K562 (cell line): ENCODE results near the gene GPRIN3. TPM values are rescaled to one million over a fixed set of nuclear protein-coding genes. Genes with fewer than 3 reads are reported as not detected.

Source experiments
- CC2D1A ChIP-seq: fragments of 450-650 bp; IDR thresholded peaks from 2 replicates; pipeline ENCODE4 v1.6.1; 2017; ENCODE audit warnings: mild to moderate bottlenecking
- GATA2 ChIP-seq: sonication (generic); formaldehyde crosslinking; IDR thresholded peaks from 2 replicates; pipeline ENCODE4 v1.4.0; 2020; ENCODE audit warnings: mild to moderate bottlenecking, missing genetic modification reagents
- HIVEP1 ChIP-seq: fragments of 250-450 bp; sonication (Bioruptor Pico); IDR thresholded peaks from 2 replicates; pipeline ENCODE4 v1.4.0; 2020; ENCODE audit warnings: mild to moderate bottlenecking
- HMBOX1 ChIP-seq: sonication (generic); IDR thresholded peaks from 2 replicates; pipeline ENCODE4 v1.6.1; 2016
- HSF4 ChIP-seq: fragments of 250-450 bp; sonication (Bioruptor Pico); IDR thresholded peaks from 2 replicates; pipeline ENCODE4 v2.1.2; 2022; ENCODE audit warnings: mild to moderate bottlenecking, moderate library complexity, borderline replicate concordance
- KLF10 ChIP-seq: fragments of 250-450 bp; sonication (Bioruptor Pico); IDR thresholded peaks from 2 replicates; pipeline ENCODE4 v1.6.1; 2021; ENCODE audit warnings: matching md5 sums
- NFIC ChIP-seq: fragments of 450-650 bp; IDR thresholded peaks from 2 replicates; pipeline ENCODE4 v1.6.1; 2017; ENCODE audit warnings: mild to moderate bottlenecking, inconsistent platforms
- PKNOX1 ChIP-seq: fragments of 450-650 bp; IDR thresholded peaks from 2 replicates; pipeline ENCODE4 v1.6.1; 2016
- POLR2B ChIP-seq: fragments of 450-650 bp; IDR thresholded peaks from 2 replicates; pipeline ENCODE4 v1.6.1; 2018; ENCODE audit warnings: low read depth; ENCODE audit not compliant: partially characterized antibody
- RAD21 ChIP-seq, 2 experiments: fragments of 250-450 bp in 1 of 2; fragments of 450-650 bp in 1 of 2; sonication (Bioruptor Pico) in 1 of 2; formaldehyde crosslinking in 1 of 2; IDR thresholded peaks in 1 of 2; conservative IDR thresholded peaks in 1 of 2; 2 replicates each; pipeline versions ENCODE4 v1.4.0 to v1.8.0; 2020 to 2022; ENCODE audit warnings: mild to moderate bottlenecking in 2 of 2, moderate library complexity in 1 of 2
- SMARCA4 ChIP-seq: fragments of 450-650 bp; IDR thresholded peaks from 2 replicates; pipeline ENCODE4 v1.6.1; 2016
- WHSC1 ChIP-seq: IDR thresholded peaks from one replicate; pipeline ENCODE4 v1.6.1; 2012; ENCODE audit warnings: low read length, control low read depth, inconsistent platforms
- ZC3H8 ChIP-seq: fragments of 450-650 bp; IDR thresholded peaks from 2 replicates; pipeline ENCODE4 v1.6.1; 2017
- ZNF324 ChIP-seq: fragments of 250-450 bp; sonication (Bioruptor Pico); IDR thresholded peaks from 2 replicates; pipeline ENCODE4 v1.4.0; 2020; ENCODE audit warnings: mild to moderate bottlenecking
- ZNF830 ChIP-seq: fragments of 250-450 bp; sonication (Bioruptor Pico); IDR thresholded peaks from 2 replicates; pipeline ENCODE4 v1.5.0; 2021; ENCODE audit warnings: mild to moderate bottlenecking
- polyA plus RNA-seq, 8 experiments: library from polyadenylated mRNA; depleted of rRNA in 4 of 8; stranded (reverse) in 5 of 8; unstranded in 3 of 8; fragments of >200 nt; fragmentation: Nextera tagmentation in 2 of 8; fragmentation: Illumina TruSeq in 1 of 8; extraction: Ambion mirVana in 2 of 8; extraction: Trizol in 1 of 8; gene quantifications; 2 replicates each; pipeline versions ENCODE4 v1.2.1 to v1.2.3, GENCODE V29; 2011 to 2014; ENCODE audit warnings: inconsistent platforms in 1 of 8, missing spikeins in 1 of 8
- total RNA-seq, 7 experiments: library from RNA; depleted of rRNA in 6 of 7; stranded (reverse); fragments of >200 nt in 6 of 7; fragmentation: Illumina TruSeq in 2 of 7; extraction: Trizol in 2 of 7; gene quantifications; 2 replicates each; pipeline versions ENCODE4 v1.2.1 to v1.2.3, GENCODE V29; 2011 to 2021; ENCODE audit warnings: low replicate concordance in 1 of 7
- TF ChIP-seq, protein P1 (sequence below), 2 experiments: fragments of 450-650 bp; formaldehyde crosslinking in 1 of 2; IDR thresholded peaks; 2 replicates each; pipeline versions ENCODE4 v1.4.0 to v1.6.1; 2014 to 2020; ENCODE audit warnings: mild to moderate bottlenecking in 2 of 2, borderline replicate concordance in 1 of 2, low read depth in 1 of 2
- TF ChIP-seq, protein P2 (sequence below): fragments of 450-650 bp; formaldehyde crosslinking; conservative IDR thresholded peaks from 2 replicates; pipeline ENCODE4 v1.4.0; 2022; ENCODE audit warnings: mild to moderate bottlenecking, missing genetic modification characterization

Gene GPRIN3
- total and polyA plus RNA-seq, 9 of the 15 experiments (the other 6 are each of a cell fraction or from before 2014, with no cell fraction given) = 0.02 TPM; not detected in 8

DNA sequence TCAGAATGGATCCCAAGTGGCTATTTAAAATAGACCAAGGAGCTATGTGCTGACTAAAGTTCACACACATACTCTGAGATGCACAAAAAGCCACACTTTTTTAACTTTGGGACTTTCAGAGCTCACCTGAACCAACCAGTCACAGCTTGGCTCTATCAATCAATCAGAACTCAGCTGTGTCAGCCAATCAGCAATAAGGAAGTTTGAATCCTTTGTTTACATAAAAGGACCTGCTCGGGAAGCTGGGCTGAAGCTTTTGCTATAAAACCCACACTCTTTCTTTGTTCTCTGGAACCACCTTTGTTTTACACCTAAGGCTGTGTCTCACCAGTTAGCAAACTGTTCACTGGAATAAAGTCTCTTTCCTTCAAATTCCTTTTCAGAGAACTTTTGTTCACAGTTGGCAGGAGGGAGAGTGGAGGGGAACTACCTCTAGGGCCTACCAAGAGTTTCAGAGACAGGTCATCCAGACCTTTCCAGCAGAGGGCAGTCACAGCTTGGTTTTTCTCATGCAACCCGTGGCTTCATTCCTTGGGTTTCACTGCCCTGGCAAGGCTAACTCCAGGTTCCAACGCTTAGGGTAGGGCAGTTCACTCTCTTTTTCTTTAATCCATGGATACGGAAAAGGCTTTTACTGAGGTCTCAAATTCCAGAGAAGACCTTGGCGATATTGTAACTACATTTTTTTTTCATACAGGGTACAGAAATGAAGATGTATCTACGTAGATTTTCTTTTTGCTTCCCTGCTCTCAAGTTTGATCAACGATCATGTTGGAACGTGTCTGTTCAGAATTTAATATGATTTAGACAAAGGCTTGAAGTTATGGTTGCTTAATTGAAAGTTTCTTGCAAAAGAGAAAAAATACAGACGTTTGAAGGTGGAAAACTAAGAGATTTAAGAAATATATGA is 80.7 kb downstream of the GPRIN3 start (continued):
- TF ChIP-seq, protein P1, sequence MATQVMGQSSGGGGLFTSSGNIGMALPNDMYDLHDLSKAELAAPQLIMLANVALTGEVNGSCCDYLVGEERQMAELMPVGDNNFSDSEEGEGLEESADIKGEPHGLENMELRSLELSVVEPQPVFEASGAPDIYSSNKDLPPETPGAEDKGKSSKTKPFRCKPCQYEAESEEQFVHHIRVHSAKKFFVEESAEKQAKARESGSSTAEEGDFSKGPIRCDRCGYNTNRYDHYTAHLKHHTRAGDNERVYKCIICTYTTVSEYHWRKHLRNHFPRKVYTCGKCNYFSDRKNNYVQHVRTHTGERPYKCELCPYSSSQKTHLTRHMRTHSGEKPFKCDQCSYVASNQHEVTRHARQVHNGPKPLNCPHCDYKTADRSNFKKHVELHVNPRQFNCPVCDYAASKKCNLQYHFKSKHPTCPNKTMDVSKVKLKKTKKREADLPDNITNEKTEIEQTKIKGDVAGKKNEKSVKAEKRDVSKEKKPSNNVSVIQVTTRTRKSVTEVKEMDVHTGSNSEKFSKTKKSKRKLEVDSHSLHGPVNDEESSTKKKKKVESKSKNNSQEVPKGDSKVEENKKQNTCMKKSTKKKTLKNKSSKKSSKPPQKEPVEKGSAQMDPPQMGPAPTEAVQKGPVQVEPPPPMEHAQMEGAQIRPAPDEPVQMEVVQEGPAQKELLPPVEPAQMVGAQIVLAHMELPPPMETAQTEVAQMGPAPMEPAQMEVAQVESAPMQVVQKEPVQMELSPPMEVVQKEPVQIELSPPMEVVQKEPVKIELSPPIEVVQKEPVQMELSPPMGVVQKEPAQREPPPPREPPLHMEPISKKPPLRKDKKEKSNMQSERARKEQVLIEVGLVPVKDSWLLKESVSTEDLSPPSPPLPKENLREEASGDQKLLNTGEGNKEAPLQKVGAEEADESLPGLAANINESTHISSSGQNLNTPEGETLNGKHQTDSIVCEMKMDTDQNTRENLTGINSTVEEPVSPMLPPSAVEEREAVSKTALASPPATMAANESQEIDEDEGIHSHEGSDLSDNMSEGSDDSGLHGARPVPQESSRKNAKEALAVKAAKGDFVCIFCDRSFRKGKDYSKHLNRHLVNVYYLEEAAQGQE (IDR thresholded peaks at IDR 0.05; ENCODE audit: borderline replicate concordance) = peak; percentile 44; the same call in 1 of the 2 replicates
- TF ChIP-seq, protein P1 (CRISPR knock-in tag; IDR thresholded peaks at IDR 0.05; ENCODE audit: low read depth) = no peak
- TF ChIP-seq ZNF324 (no peak), ZNF830 (CRISPR knock-in tag) (no peak), PKNOX1 (peak; percentile 34; the same call in 1 of the 2 replicates), KLF10 (no peak), NFIC (no peak), RAD21 (CRISPR knock-in tag; conservative IDR thresholded peaks at IDR 0.05 in 1 of 2, IDR thresholded peaks at IDR 0.05 in 1 of 2) (peak; percentile 71 to 79), WHSC1 (no peak), POLR2B (no peak), GATA2 (CRISPR knock-in tag) (no peak), HSF4 (CRISPR knock-in tag) (no peak), SMARCA4 (no peak), HIVEP1 (CRISPR knock-in tag) (no peak), CC2D1A (0 out of 2 replicates have a peak, but pooled peaks have one; percentile 11), ZC3H8 (no peak), HMBOX1 (no peak)
- TF ChIP-seq, protein P2, sequence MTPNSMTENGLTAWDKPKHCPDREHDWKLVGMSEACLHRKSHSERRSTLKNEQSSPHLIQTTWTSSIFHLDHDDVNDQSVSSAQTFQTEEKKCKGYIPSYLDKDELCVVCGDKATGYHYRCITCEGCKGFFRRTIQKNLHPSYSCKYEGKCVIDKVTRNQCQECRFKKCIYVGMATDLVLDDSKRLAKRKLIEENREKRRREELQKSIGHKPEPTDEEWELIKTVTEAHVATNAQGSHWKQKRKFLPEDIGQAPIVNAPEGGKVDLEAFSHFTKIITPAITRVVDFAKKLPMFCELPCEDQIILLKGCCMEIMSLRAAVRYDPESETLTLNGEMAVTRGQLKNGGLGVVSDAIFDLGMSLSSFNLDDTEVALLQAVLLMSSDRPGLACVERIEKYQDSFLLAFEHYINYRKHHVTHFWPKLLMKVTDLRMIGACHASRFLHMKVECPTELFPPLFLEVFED (CRISPR knock-in tag) = no peak
